HepG2 (cell line): Measurements from ENCODE around the gene CA5B. TPM values are rescaled to one million over a fixed set of nuclear protein-coding genes. Genes with fewer than 3 reads are reported as not detected.

ENCODE experiments used
- ATAC-seq: fragments of 200-7000 bp; cut with Tn5 transposase; 3 replicates; pipeline ENCODE4 v1.9.1; 2020; ENCODE audit warnings: mild to moderate bottlenecking, moderate library complexity
- BruUV-seq: library from RNA; stranded (reverse); fragments of 400-500 nt; replicated peaks from 2 replicates; lab custom pipeline; 2021; lab: Mats Ljungman, UMichigan
- CTCF ChIA-PET: fragments of 300-600 bp; formaldehyde crosslinking; extraction: SDS; loops from one replicate; lab custom pipeline; 2021; ENCODE audit warnings: low total read pairs, inconsistent platforms, low intra/inter-chr PET ratio; lab: Yijun Ruan, JAX
- POLR2A ChIA-PET: fragments of 350-600 bp; sonication (Branson Sonifier 250); formaldehyde crosslinking; loops from one replicate; lab custom pipeline; 2020; ENCODE audit warnings: antibody characterized with exemption, inconsistent platforms; lab: Yijun Ruan, JAX
- DNase-seq: peaks from one replicate; pipeline ENCODE4 v3.0.0-alpha.2; 2015; ENCODE audit warnings: low spot score
- FAIRE-seq: peaks from 3 replicates; lab custom pipeline; 2011; peaks lifted over from hg19 to GRCh38; lab: Jason Lieb, UNC
- H2AFZ ChIP-seq: one replicate; pipeline ENCODE4 v1.6.1; 2011; ENCODE audit warnings: low read length, inconsistent platforms
- H3K27ac ChIP-seq: fragments of 300-600 bp; 3 replicates; pipeline ENCODE4 v1.8.0; 2011; ENCODE audit warnings: mixed run types, mild to moderate bottlenecking, mixed read lengths, low read length, inconsistent platforms; ENCODE audit not compliant: insufficient read depth; ENCODE audit errors: extremely low read length
- H3K27me3 ChIP-seq, 2 experiments: fragments of 200-600 bp in 1 of 2; 2 replicates in 1 of 2; 3 replicates in 1 of 2; pipeline versions ENCODE4 v1.6.0 to v1.8.0; 2011; ENCODE audit warnings: low read length in 2 of 2, mild to moderate bottlenecking in 2 of 2, moderate library complexity in 2 of 2, inconsistent platforms in 1 of 2; ENCODE audit not compliant: insufficient read depth in 2 of 2, control insufficient read depth in 1 of 2
- H3K36me3 ChIP-seq, 2 experiments: fragments of 200-600 bp in 1 of 2; replicated peaks in 1 of 2; 2 replicates in 1 of 2; 3 replicates in 1 of 2; pipeline versions ENCODE4 v1.5.1 to v1.8.0; 2011; ENCODE audit warnings: low read length in 2 of 2, inconsistent platforms in 1 of 2; ENCODE audit not compliant: insufficient read depth in 2 of 2, control insufficient read depth in 1 of 2
- H3K4me1 ChIP-seq: 2 replicates; pipeline ENCODE4 v1.5.1; 2012; ENCODE audit warnings: low read length, inconsistent platforms; ENCODE audit not compliant: insufficient read depth
- H3K4me2 ChIP-seq: 2 replicates; pipeline ENCODE4 v1.6.0; 2011; ENCODE audit warnings: low read depth, low read length, inconsistent platforms
- H3K4me3 ChIP-seq, 3 experiments: fragments of 200-600 bp in 1 of 3; sonication (generic), shearing (Covaris generic) in 1 of 3; replicated peaks in 1 of 3; 2 replicates each; pipeline ENCODE4 v1.5.1; 2011 to 2016; ENCODE audit warnings: low read length in 3 of 3, inconsistent platforms in 2 of 3, low read depth in 2 of 3, mild to moderate bottlenecking in 2 of 3, control low read depth in 1 of 3, mixed read lengths in 1 of 3; ENCODE audit not compliant: insufficient read depth in 1 of 3
- H3K79me2 ChIP-seq: one replicate; pipeline ENCODE4 v1.6.1; 2011; ENCODE audit warnings: low read length, inconsistent platforms; ENCODE audit not compliant: insufficient read depth
- H3K9ac ChIP-seq: 2 replicates; pipeline ENCODE4 v1.6.0; 2011; ENCODE audit warnings: mild to moderate bottlenecking, low read depth, low read length, inconsistent platforms; ENCODE audit not compliant: insufficient read depth
- H3K9me3 ChIP-seq: 2 replicates; pipeline ENCODE4 v1.5.1; 2012; ENCODE audit warnings: mild to moderate bottlenecking, low read length
- H4K20me1 ChIP-seq: 2 replicates; pipeline ENCODE4 v1.6.0; 2011; ENCODE audit warnings: inconsistent platforms, mild to moderate bottlenecking, low read length, moderate library complexity; ENCODE audit not compliant: insufficient read depth
- ASH2L ChIP-seq: fragments of 300-600, 200-600 bp; sonication (generic); IDR thresholded peaks from 2 replicates; pipeline ENCODE4 v1.7.0; 2017; ENCODE audit warnings: low read depth, mild to moderate bottlenecking, moderate library complexity, mixed read lengths, low read length; ENCODE audit not compliant: insufficient read length
- DR1 ChIP-seq: sonication (generic); formaldehyde crosslinking; IDR thresholded peaks from 2 replicates; pipeline ENCODE4 v1.8.0; 2021; ENCODE audit warnings: mild to moderate bottlenecking, missing genetic modification reagents, inconsistent platforms
- HNRNPK ChIP-seq: fragments of 200-400 bp; formaldehyde crosslinking; IDR thresholded peaks from 2 replicates; pipeline ENCODE4 v1.6.1; 2018; ENCODE audit warnings: low read length, low read depth, moderate library complexity, mild to moderate bottlenecking; ENCODE audit not compliant: poor library complexity, severe bottlenecking
- MIER3 ChIP-seq: IDR thresholded peaks from 2 replicates; pipeline ENCODE4 v1.6.1; 2016; ENCODE audit warnings: missing compliant biosample characterization, borderline replicate concordance
- NBN ChIP-seq: fragments of 450-650 bp; conservative IDR thresholded peaks from 2 replicates; pipeline ENCODE4 v1.6.1; 2017
- POLR2AphosphoS5 ChIP-seq: IDR thresholded peaks from 2 replicates; pipeline ENCODE4 v1.6.1; 2012; ENCODE audit warnings: low read depth, low read length
- REPIN1 ChIP-seq: sonication (generic); formaldehyde crosslinking; IDR thresholded peaks from 2 replicates; pipeline ENCODE4 v1.8.0; 2022; ENCODE audit warnings: missing genetic modification reagents, low read depth, mild to moderate bottlenecking, borderline replicate concordance
- SOX6 ChIP-seq, 2 experiments: fragments of 450-650 bp in 1 of 2; sonication (generic) in 1 of 2; formaldehyde crosslinking in 1 of 2; IDR thresholded peaks; 2 replicates each; pipeline versions ENCODE4 v1.4.0 to v1.6.1; 2017 to 2020; ENCODE audit warnings: antibody characterized with exemption in 1 of 2, mild to moderate bottlenecking in 1 of 2, missing genetic modification reagents in 1 of 2
- TBP ChIP-seq: sonication (generic); formaldehyde crosslinking; IDR thresholded peaks from 2 replicates; pipeline ENCODE4 v1.5.0; 2020; ENCODE audit warnings: missing genetic modification reagents
- ZNF292 ChIP-seq: sonication (generic); formaldehyde crosslinking; IDR thresholded peaks from 2 replicates; pipeline ENCODE4 v1.8.1; 2022; ENCODE audit warnings: mild to moderate bottlenecking, low read depth, missing genetic modification reagents, borderline replicate concordance
- ZNF33B ChIP-seq: sonication (generic); formaldehyde crosslinking; IDR thresholded peaks from 2 replicates; pipeline ENCODE4 v1.5.1; 2020; ENCODE audit warnings: mild to moderate bottlenecking, missing genetic modification reagents
- ZNF564 ChIP-seq: sonication (generic); formaldehyde crosslinking; IDR thresholded peaks from 2 replicates; pipeline ENCODE4 v1.8.1; 2023; ENCODE audit warnings: mild to moderate bottlenecking, missing genetic modification reagents
- WGBS: methylation state at CpG from one replicate; pipeline ENCODE4 v1.1.6; 2017; ENCODE audit warnings: low lambda C conversion rate; 5-methylcytosine and 5-hydroxymethylcytosine counted together
- in situ Hi-C: cut with HindIII; loops from 2 replicates; pipeline ENCODE4 v1.10.0; 2017; ENCODE audit warnings: low pct_unique_long_range_greater_than_20kb; ENCODE audit not compliant: extremely low pct_ligation_motif_present
- intact Hi-C: fragments of 100-400 bp; cut with micrococcal nuclease; formaldehyde crosslinking; loops from one replicate; pipeline ENCODE4 v1.10.0; 2022; ENCODE audit not compliant: unreplicated experiment
- polyA plus RNA-seq, 8 experiments: library from polyadenylated mRNA; depleted of rRNA in 3 of 8; stranded (reverse) in 7 of 8; unstranded in 1 of 8; fragments of >200 nt; fragmentation: Illumina TruSeq in 4 of 8; extraction: Trizol in 4 of 8; gene quantifications; 2 replicates each; pipeline versions ENCODE4 v1.2.1 to v1.2.3, GENCODE V29; 2011 to 2016; ENCODE audit warnings: low read depth in 4 of 8, missing spikeins in 1 of 8, mixed read lengths in 1 of 8; ENCODE audit not compliant: insufficient read depth in 1 of 8
- total RNA-seq, 5 experiments: library from RNA; depleted of rRNA; stranded (reverse); fragments of >200 nt; fragmentation: Illumina TruSeq; extraction: Trizol; gene quantifications; 2 replicates each; pipeline ENCODE4 v1.2.3, GENCODE V29; 2016; ENCODE audit warnings: low read depth in 1 of 5
- TF ChIP-seq, protein P1 (sequence below): sonication (generic); formaldehyde crosslinking; IDR thresholded peaks from 2 replicates; pipeline ENCODE4 v1.4.0; 2020; ENCODE audit warnings: low read depth, mild to moderate bottlenecking, missing genetic modification reagents

Gene CA5B
- total and polyA plus RNA-seq, 2 of the 13 experiments (the other 11 are each of a cell fraction or from before 2014, with no cell fraction given): 1.7 to 2.2 TPM

- BruUV-seq: no TSS peak
- TF ChIP-seq ZNF33B (CRISPR knock-in tag) (no peak), ZNF564 (CRISPR knock-in tag) (no peak)
- Histone ChIP-seq H3K4me2 (no peak overlapping the region), H3K27me3 (no peaks in the 10 kb centered on the region), H4K20me1 (no peaks in the 10 kb centered on the region), H3K9ac (no peak overlapping the region), H3K36me3 (no peaks in the 10 kb centered on the region), H3K9me3 (no peaks in the 10 kb centered on the region), H3K27ac (no peak overlapping the region), H2AFZ (no peak overlapping the region), H3K4me3 (no peak overlapping the region), H3K79me2 (no peaks in the 10 kb centered on the region), H3K4me1 (no peaks in the 10 kb centered on the region)
- POLR2A ChIA-PET: no interaction called here
- CTCF ChIA-PET: no interaction called here
- 95% methylated on average over 14 of the region's 14 CpGs for WGBS
- intact Hi-C loops: no loop called here
- FAIRE-seq: no peak
- no peak for ATAC-seq
- in situ Hi-C loops: no loop called here
- no peak for DNase-seq
Measured at GRCh38 chrX:15737190-15737958, 696 bp upstream of the CA5B start.

GRCh38 chrX:15739886-15740285, 1.8 kb downstream of the CA5B start:
- no peak overlapping the region for H3K4me3 ChIP-seq
- BruUV-seq: no TSS peak
- CTCF ChIA-PET: no interaction called here
- TF ChIP-seq NBN (no peak), DR1 (CRISPR knock-in tag) (no peak), REPIN1 (CRISPR knock-in tag) (no peak), POLR2AphosphoS5 (no peak), MIER3 (no peak), SOX6 (IDR thresholded peaks at IDR 0.05) (no peak), SOX6 (CRISPR knock-in tag; IDR thresholded peaks at IDR 0.05) (no peak), TBP (CRISPR knock-in tag) (no peak), ZNF292 (no peak), HNRNPK (no peak), ASH2L (no peak)
- TF ChIP-seq, protein P1, sequence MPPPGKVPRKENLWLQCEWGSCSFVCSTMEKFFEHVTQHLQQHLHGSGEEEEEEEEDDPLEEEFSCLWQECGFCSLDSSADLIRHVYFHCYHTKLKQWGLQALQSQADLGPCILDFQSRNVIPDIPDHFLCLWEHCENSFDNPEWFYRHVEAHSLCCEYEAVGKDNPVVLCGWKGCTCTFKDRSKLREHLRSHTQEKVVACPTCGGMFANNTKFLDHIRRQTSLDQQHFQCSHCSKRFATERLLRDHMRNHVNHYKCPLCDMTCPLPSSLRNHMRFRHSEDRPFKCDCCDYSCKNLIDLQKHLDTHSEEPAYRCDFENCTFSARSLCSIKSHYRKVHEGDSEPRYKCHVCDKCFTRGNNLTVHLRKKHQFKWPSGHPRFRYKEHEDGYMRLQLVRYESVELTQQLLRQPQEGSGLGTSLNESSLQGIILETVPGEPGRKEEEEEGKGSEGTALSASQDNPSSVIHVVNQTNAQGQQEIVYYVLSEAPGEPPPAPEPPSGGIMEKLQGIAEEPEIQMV (CRISPR knock-in tag): no peak

More at GRCh38 chrX:15739886-15740285, 1.8 kb downstream of the CA5B start:
- Histone ChIP-seq H4K20me1 (peaks cover 2% of the 10 kb centered on the region; the same call in 1 of the 2 replicates), H3K9ac (no peak overlapping the region), H3K27ac (no peak overlapping the region), H2AFZ (no peak overlapping the region), H3K4me2 (no peak overlapping the region), H3K9me3 (no peaks in the 10 kb centered on the region), H3K79me2 (no peaks in the 10 kb centered on the region), H3K27me3 (no peaks in the 10 kb centered on the region), H3K4me1 (peaks cover 16% of the 10 kb centered on the region), H3K36me3 (no peaks in the 10 kb centered on the region)
- FAIRE-seq: no peak
- intact Hi-C loops: no loop called here
- no peak for DNase-seq
- ATAC-seq: no peak
- in situ Hi-C loops: no loop called here
- 95% methylated on average over 3 of the region's 3 CpGs for WGBS
- POLR2A ChIA-PET: no interaction called here
